ENCODE results near the gene COL5A1. TPM values are rescaled to one million over a fixed set of nuclear protein-coding genes. Genes with fewer than 3 reads are reported as not detected.

The COL5A1 gene
- total RNA-seq, 4 donors from 2014 or later = 7.1 to 69.3 (median 16.1) TPM

- Histone ChIP-seq H3K27ac (no peak overlapping the region), H3K9me3 (no peaks in the 10 kb centered on the region), H3K36me3 (no peaks in the 10 kb centered on the region), H3K27me3 (no peaks in the 10 kb centered on the region), H3K4me1 (no peaks in the 10 kb centered on the region), H3K4me3 (no peak overlapping the region)
- WGBS, 2 donors (ENCODE audit: low coverage in 1 of 2) = 79 to 87% methylated on average over 3 to 25 of the region's 25 CpGs
- intact Hi-C loops (cut with DNase I; ENCODE audit: low total_unique reads) (no loop called here), in situ Hi-C loops (cut with MboI; ENCODE audit: low pct_ligation_motif_present in 1 of 4, low pct_unique_long_range_greater_than_20kb in 1 of 4, low sequenced_read_pairs in 3 of 4) (no loop called here)
- no peak for TF ChIP-seq POLR2A (IDR thresholded peaks at IDR 0.05)
- no peak for TF ChIP-seq CTCF (IDR thresholded peaks at IDR 0.05)
- TF ChIP-seq POLR2AphosphoS5 (IDR thresholded peaks at IDR 0.05) = no peak
- TF ChIP-seq EP300 (IDR thresholded peaks at IDR 0.05; ENCODE audit: low read depth) = no peak
- no peak for DNase-seq
Observed at GRCh38 chr9:134800791-134801339, 159.3 kb downstream of the COL5A1 start.

- 90% methylated on average over 17 of the region's 17 CpGs; no CpG with 5 or more reads in 1 of the 2 donors for WGBS, 2 donors (ENCODE audit: low coverage in 1 of 2)
- no peaks in the 10 kb centered on the region for H3K4me1 ChIP-seq
- TF ChIP-seq POLR2AphosphoS5 (IDR thresholded peaks at IDR 0.05) (no peak), POLR2A (IDR thresholded peaks at IDR 0.05) (no peak), EP300 (IDR thresholded peaks at IDR 0.05; ENCODE audit: low read depth) (no peak), CTCF (IDR thresholded peaks at IDR 0.05) (no peak)
Observed at GRCh38 chr9:134802216-134802795, 160.7 kb downstream of the COL5A1 start.

GRCh38 chr9:134804871-134805270, 163.3 kb downstream of the COL5A1 start:
- Histone ChIP-seq H3K27ac (no peak overlapping the region), H3K9me3 (no peaks in the 10 kb centered on the region), H3K4me3 (no peak overlapping the region), H3K27me3 (no peaks in the 10 kb centered on the region), H3K4me1 (no peaks in the 10 kb centered on the region), H3K36me3 (no peaks in the 10 kb centered on the region)
- WGBS, 2 donors (ENCODE audit: low coverage in 1 of 2) = 77% methylated on average over 7 of the region's 7 CpGs; no CpG with 5 or more reads in 1 of the 2 donors
- in situ Hi-C loops (cut with MboI; ENCODE audit: low pct_ligation_motif_present in 1 of 4, low pct_unique_long_range_greater_than_20kb in 1 of 4, low sequenced_read_pairs in 3 of 4) (no loop called here), intact Hi-C loops (cut with DNase I; ENCODE audit: low total_unique reads) (no loop called here)
- TF ChIP-seq CTCF (IDR thresholded peaks at IDR 0.05) (no peak), POLR2A (IDR thresholded peaks at IDR 0.05) (no peak), POLR2AphosphoS5 (IDR thresholded peaks at IDR 0.05) (no peak), EP300 (IDR thresholded peaks at IDR 0.05; ENCODE audit: low read depth) (no peak)
- no peak for DNase-seq

More at GRCh38 chr9:134802216-134802795, 160.7 kb downstream of the COL5A1 start:
- intact Hi-C loops (cut with DNase I; ENCODE audit: low total_unique reads) (no loop called here), in situ Hi-C loops (cut with MboI; ENCODE audit: low pct_ligation_motif_present in 1 of 4, low pct_unique_long_range_greater_than_20kb in 1 of 4, low sequenced_read_pairs in 3 of 4) (no loop called here)
- H3K27me3 ChIP-seq = no peaks in the 10 kb centered on the region
- H3K36me3 ChIP-seq = no peaks in the 10 kb centered on the region
- H3K4me3 ChIP-seq = no peak overlapping the region
- H3K9me3 ChIP-seq = no peaks in the 10 kb centered on the region
- no peak overlapping the region for H3K27ac ChIP-seq
- no peak for DNase-seq

GRCh38 chr9:134807716-134808446, 166.3 kb downstream of the COL5A1 start:
- intact Hi-C loops (cut with DNase I; ENCODE audit: low total_unique reads) = no loop called here
- peak overlapping the region in 1 of 4 donors; percentile 2 for H3K27ac ChIP-seq
- in situ Hi-C loops (cut with MboI; ENCODE audit: low pct_ligation_motif_present in 1 of 4, low pct_unique_long_range_greater_than_20kb in 1 of 4, low sequenced_read_pairs in 3 of 4) = no loop called here
- H3K4me3 ChIP-seq = no peak overlapping the region
- WGBS, 2 donors (ENCODE audit: low coverage in 1 of 2) = 58 to 65% methylated on average over 9 of the region's 9 CpGs
- H3K27me3 ChIP-seq = no peaks in the 10 kb centered on the region
- no peaks in the 10 kb centered on the region for H3K36me3 ChIP-seq
- no peak for DNase-seq
- TF ChIP-seq CTCF (IDR thresholded peaks at IDR 0.05) (no peak), EP300 (IDR thresholded peaks at IDR 0.05; ENCODE audit: low read depth) (no peak)
- no peaks in the 10 kb centered on the region for H3K9me3 ChIP-seq
- H3K4me1 ChIP-seq = peaks cover 0 to 10% (median 3%) of the 10 kb centered on the region in 4 donors
